ENCODE data around the gene VWF. TPM values are rescaled to one million over a fixed set of nuclear protein-coding genes. Genes with fewer than 3 reads are reported as not detected.

Gene VWF
- total and polyA plus RNA-seq, 2 donors (not counting 3 experiments of a cell fraction or from before 2014, with no cell fraction given): 1,041 to 2,328 TPM

DNA sequence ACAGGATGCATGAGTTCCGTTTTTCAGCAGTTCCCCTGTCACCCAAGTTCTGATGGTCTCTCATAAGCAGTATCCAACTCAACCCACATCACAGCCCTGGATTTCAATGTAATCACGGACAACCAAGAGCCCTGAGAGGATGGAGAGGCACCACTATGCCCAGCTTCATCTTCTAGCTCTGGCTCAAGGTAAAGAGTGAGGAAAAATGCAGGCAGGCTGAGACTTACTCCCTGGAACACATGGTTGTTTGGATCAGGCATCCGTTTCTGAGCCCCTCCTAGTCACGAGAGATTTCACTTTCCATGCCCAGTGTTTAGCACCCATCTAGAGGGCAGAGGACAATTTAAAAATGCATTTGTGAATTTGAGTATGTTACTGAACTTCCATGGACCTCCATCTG is 224.4 kb downstream of the VWF start:
- TF ChIP-seq EZH2 (IDR thresholded peaks at IDR 0.05; ENCODE audit: borderline replicate concordance, low read depth, low read length, severe bottlenecking) (no peak), MYC (IDR thresholded peaks at IDR 0.05; ENCODE audit: low read depth, low read length) (no peak), FOS (IDR thresholded peaks at IDR 0.05; ENCODE audit: borderline replicate concordance, insufficient read depth, low read length) (no peak), GATA2 (IDR thresholded peaks at IDR 0.05; ENCODE audit: insufficient read depth, insufficient read length, low read depth, low read length) (no peak), POLR2AphosphoS5 (IDR thresholded peaks at IDR 0.05; ENCODE audit: insufficient read depth, low read depth, low read length) (no peak), POLR2A (IDR thresholded peaks at IDR 0.05; ENCODE audit: low read depth, low read length) (no peak)
- TF ChIP-seq, protein P1, sequence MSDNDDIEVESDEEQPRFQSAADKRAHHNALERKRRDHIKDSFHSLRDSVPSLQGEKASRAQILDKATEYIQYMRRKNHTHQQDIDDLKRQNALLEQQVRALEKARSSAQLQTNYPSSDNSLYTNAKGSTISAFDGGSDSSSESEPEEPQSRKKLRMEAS (IDR thresholded peaks at IDR 0.05; ENCODE audit: insufficient read depth, insufficient read length): no peak
- TF ChIP-seq, protein P2, sequence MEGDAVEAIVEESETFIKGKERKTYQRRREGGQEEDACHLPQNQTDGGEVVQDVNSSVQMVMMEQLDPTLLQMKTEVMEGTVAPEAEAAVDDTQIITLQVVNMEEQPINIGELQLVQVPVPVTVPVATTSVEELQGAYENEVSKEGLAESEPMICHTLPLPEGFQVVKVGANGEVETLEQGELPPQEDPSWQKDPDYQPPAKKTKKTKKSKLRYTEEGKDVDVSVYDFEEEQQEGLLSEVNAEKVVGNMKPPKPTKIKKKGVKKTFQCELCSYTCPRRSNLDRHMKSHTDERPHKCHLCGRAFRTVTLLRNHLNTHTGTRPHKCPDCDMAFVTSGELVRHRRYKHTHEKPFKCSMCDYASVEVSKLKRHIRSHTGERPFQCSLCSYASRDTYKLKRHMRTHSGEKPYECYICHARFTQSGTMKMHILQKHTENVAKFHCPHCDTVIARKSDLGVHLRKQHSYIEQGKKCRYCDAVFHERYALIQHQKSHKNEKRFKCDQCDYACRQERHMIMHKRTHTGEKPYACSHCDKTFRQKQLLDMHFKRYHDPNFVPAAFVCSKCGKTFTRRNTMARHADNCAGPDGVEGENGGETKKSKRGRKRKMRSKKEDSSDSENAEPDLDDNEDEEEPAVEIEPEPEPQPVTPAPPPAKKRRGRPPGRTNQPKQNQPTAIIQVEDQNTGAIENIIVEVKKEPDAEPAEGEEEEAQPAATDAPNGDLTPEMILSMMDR (IDR thresholded peaks at IDR 0.05; ENCODE audit: extremely low read depth in 1 of 2, insufficient read depth in 1 of 2, low read depth in 1 of 2, low read length in 2 of 2): no peak
- H3K79me2 ChIP-seq (ENCODE audit: control insufficient read depth, insufficient read depth, low read length): no peaks in the 10 kb centered on the region
- peaks cover 5% of the 10 kb centered on the region for H3K4me1 ChIP-seq (ENCODE audit: control insufficient read depth, extremely low read depth, insufficient read depth, low read length)
- no peak overlapping the region for H2AFZ ChIP-seq (ENCODE audit: low read depth, low read length)
- H3K36me3 ChIP-seq (ENCODE audit: control insufficient read depth in 2 of 2, extremely low read depth in 1 of 2, insufficient read depth in 2 of 2, low read length in 2 of 2): peaks cover 30 to 42% of the 10 kb centered on the region in 2 experiments
- no peak overlapping the region for H3K9ac ChIP-seq (replicated peaks; ENCODE audit: extremely low read depth, insufficient read depth, low read length)
- H3K9me3 ChIP-seq (replicated peaks; ENCODE audit: control insufficient read depth, insufficient read depth, low read length): no peaks in the 10 kb centered on the region
- H3K27ac ChIP-seq (ENCODE audit: insufficient read depth, low read depth, low read length): no peak overlapping the region
- H3K4me2 ChIP-seq (ENCODE audit: insufficient read depth, low read length): no peak overlapping the region
- no peaks in the 10 kb centered on the region for H3K9me1 ChIP-seq (replicated peaks; ENCODE audit: control insufficient read depth, extremely low read depth, insufficient read depth, low read length)
- H3K27me3 ChIP-seq (ENCODE audit: control insufficient read depth in 2 of 2, insufficient read depth in 2 of 2, low read length in 2 of 2): no peaks in the 10 kb centered on the region
- H3K4me3 ChIP-seq (replicated peaks in 1 of 3; ENCODE audit: insufficient read depth in 1 of 3, low read depth in 1 of 3, low read length in 3 of 3): no peak overlapping the region
- intact Hi-C loops (cut with micrococcal nuclease) (no loop called here), dilution Hi-C loops (cut with MboI; ENCODE audit: extremely low pct_ligation_motif_present, low sequenced_read_pairs) (no loop called here)
- DNase-seq (ENCODE audit: low read depth, low spot score) (no peak), FAIRE-seq (no peak)
- POLR2A ChIA-PET: no interaction called here
- H4K20me1 ChIP-seq (replicated peaks; ENCODE audit: control insufficient read depth, extremely low read depth, insufficient read depth, low read length): peaks cover 19% of the 10 kb centered on the region
- CTCF ChIA-PET: no interaction called here
- no TSS peak for BruUV-seq (replicated peaks)

Data from endothelial cell of umbilical vein (primary cell).